GM21529 (cell line): Measurements from ENCODE around the gene ZNF503.

Experiments
- ATAC-seq: cut with Tn5 transposase; IDR thresholded peaks from one replicate; pipeline ENCODE4 v1.9.1; 2021; ENCODE audit not compliant: unreplicated experiment

ZNF503 gene

DNA sequence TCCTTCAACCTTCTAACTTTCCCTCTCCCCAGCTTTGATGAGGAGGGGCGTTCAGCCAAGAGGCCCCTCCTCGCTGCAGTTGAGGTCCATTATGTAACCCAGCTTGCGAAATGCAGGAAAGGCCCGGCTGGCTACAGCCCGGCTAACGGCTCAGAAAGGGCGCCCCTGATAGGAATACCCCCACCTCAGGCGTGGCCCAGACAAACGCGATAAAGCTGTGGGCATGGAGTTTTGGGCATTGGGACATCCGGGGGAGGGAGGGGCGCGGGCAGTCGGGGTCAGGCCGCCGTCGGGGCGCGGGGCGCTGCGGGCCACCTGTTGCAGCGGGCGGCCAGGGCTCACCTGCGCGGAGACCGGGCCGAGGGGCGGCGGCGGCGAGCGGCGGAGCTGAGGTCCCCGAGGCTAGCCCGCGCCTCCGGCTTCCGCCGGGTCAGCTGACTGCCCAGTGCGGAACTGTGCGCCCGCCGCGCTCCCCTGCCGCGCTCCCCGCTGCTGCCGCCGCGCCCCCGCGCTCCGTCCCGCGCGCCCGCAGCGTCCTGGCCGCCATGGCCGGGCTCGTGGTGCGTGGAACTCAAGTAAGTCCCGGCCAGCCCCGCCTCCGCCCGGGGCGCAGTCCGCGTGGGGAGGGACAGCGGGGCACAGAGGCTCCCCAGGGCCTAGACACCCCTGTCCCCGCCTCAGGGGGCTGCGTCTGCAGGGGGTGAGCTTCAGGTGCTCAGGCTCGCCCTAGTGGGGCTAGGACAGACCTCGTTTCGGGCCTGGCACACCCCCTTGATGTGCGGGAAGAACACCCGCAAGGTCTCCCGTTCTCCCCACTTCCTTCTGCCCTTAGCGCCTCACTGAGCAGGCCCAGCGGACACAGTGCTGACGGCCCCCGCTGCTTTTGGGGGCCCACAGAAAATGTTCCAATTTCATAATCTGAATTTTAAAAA lies 29.9 kb upstream of the ZNF503 start, which contains the start of gene LRMDA:
Gene LRMDA (plus strand): TSS at position 445 of the 932 bp plus-strand sequence.
- ATAC-seq = no peak

GRCh38 chr10:75430000-75430763 lies 28.6 kb upstream of the ZNF503 start:
- no peak for ATAC-seq

DNA sequence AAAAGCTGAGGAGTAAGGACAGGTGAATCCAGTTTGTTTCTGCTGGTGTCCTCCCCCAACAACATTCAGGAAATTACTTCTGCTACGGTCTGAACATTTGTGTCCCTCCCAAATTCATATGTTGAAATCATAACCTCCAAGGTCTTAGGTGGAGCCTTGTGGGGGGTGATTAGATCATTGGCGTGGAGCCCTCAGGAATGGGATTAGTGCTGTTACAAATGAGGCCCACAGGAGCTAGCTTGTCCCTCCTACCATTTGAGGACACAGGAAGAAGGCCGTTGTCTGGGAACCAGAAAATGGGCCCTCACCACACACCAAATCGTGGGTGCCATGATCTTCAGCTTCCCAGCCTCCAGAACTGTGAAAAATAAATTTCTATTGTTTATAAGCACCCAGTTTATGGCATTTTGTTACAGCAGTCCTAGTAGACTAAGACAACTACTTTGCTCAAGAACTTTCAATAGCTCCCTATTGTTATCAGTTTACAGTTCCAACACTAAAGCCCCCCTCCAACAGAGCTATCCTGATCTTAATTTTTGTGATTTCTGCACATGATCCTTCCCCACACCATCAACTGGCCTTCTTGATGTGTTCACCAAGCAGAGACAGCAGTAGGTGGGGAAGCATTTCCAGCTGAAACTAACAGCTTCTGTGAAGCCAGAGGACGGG lies 27.7 kb upstream of the ZNF503 start:
- no peak for ATAC-seq

DNA sequence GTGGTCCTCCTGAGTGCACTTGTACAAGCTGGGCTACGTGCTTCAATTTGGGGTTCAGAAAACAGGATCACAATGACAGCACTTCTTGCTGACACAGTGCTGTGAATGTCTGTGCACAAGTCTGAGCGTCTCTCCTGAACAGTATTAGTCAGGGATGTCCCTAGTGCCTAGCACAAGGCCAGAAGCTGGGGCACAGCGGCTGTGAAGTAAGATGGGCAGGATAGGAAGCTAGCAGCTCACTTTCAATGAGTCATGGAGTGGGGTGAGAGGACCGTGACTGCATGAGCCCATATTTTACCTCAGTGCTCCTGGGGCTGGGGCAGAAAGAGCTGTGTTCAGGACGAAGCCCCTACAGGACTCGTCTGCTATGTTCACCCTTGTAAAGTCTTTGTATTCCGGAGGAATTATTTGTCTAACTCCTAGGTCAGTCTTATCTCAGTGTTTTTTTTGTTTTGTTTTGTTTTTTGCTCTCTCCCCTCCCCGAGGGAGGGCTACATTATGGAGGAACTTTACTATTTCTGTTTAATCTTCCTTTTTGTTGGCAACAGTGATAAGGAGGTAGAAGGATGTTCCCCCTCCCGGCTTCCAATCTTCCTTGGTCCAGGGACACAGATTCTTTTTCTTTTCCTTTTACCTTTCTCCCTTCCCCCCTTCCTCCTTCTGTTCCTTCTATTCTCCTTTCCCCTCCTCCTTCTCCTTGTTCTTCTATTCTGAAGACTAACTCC lies 27.0 kb upstream of the ZNF503 start:
- no peak for ATAC-seq

DNA sequence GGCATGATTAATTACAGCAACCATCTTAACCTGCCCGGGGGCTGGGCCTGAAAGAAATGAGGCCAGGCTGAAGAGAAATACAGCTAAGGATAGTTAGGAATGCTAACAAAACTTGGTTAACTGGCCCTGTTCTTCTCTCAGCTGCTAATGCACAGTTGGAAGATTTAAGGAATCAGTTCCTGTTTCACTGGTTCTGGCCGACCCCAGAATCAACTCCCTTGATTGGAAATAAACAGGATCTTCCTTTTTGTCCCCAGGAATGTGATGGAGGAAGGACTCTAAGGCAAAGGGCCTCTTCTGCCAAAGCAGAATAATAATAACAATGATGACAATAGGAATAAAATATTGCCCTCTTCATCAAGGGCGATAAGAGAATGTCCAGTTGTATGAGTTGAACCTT lies 26.4 kb upstream of the ZNF503 start:
- ATAC-seq = no peak

GRCh38 chr10:75426880-75427279 lies 25.3 kb upstream of the ZNF503 start:
- no peak for ATAC-seq

- no peak for ATAC-seq
These were observed 23.9 kb upstream of the ZNF503 start for GRCh38 chr10:75425291-75426079.

GRCh38 chr10:75424571-75424970 lies 23.0 kb upstream of the ZNF503 start:
- ATAC-seq = no peak

DNA sequence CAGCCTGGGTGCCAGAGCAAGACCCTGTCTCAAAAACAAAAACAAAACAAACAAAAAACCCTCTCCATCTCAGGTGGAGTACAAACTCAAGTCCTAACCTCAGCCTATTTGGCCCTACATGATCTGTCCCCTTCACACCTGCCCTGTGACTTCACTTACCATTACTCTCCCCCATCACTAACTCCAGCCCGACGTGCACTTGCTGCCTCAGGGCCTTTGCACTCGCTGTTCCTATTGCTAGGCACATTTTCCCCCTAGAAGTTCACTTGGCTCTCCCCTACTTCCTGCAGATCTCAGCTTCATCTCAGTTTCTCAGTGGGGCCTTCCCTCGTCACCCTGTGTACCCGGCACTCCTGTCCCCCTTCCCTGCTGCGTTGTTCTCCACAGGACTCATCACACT lies 21.3 kb upstream of the ZNF503 start:
- ATAC-seq = no peak

- no peak for ATAC-seq
These were observed 17.1 kb upstream of the ZNF503 start for GRCh38 chr10:75418712-75419111.

GRCh38 chr10:75418293-75418692 lies 16.7 kb upstream of the ZNF503 start:
- no peak for ATAC-seq

- ATAC-seq = no peak
These were observed 16.0 kb upstream of the ZNF503 start for GRCh38 chr10:75417522-75417927.

DNA sequence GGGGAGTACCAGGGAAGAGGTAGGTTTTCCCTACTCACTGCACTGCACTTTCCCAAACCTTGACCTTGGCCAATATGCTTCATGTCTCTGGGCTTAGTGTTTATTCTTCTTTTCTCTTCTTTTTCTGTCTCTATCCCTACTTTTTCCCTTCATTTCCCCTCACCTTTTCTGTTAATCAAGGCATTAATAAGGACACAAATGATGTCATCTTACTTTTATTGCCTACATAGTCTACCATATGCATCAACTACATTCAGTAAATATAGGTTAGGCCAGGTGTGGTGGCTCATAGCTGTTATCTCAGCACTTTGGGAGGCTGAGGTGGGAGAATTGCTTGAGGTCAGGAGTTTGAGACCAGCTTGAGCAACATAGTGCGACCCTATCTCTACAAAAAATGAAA lies 13.0 kb upstream of the ZNF503 start:
- ATAC-seq = no peak

DNA sequence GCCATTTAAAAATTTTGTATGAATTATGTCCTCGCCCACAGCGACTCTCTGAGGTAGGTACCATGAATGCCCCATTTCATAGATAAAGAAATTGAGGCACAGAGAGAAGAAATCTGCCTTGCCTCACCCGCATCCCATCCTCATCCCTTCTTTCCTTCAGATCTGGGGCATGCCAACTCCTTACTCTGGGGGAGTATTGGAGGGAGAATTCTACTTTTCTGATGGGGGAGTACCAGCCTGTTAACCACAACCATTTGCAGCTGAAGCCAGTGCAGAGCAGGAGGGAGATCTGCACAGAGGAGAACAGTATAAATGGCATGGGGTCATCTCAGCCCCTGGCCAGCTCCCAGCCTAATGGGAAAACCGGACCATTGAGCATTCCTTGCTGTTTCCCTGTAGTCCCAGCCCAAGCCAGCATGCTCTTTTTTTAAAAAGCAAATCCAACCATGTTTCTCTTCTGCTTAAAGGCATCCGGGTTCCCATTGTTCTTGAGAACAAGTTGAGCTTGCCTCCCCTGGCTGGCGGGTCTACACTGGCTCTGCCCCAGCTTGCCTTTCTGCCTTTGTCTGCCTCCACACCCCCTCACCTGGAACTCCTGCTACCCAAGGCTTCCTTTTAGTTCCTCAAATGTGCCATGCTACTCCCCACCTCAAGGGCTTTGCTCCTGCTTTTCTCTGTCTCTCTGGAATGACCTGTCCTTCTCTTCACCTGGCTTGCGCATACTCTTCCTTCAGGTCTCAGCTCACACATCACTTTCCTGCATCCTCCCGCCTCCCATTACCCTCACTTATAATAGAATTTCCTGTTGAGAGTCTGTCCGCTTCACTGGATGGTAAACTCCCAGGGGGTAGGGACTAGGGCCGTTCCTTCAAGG lies 8.8 kb upstream of the ZNF503 start:
- ATAC-seq = no peak

- no peak for ATAC-seq
These were observed 7.6 kb upstream of the ZNF503 start for GRCh38 chr10:75408911-75409885.

- ATAC-seq = no peak
These were observed 6.9 kb upstream of the ZNF503 start for GRCh38 chr10:75408509-75408875.

DNA sequence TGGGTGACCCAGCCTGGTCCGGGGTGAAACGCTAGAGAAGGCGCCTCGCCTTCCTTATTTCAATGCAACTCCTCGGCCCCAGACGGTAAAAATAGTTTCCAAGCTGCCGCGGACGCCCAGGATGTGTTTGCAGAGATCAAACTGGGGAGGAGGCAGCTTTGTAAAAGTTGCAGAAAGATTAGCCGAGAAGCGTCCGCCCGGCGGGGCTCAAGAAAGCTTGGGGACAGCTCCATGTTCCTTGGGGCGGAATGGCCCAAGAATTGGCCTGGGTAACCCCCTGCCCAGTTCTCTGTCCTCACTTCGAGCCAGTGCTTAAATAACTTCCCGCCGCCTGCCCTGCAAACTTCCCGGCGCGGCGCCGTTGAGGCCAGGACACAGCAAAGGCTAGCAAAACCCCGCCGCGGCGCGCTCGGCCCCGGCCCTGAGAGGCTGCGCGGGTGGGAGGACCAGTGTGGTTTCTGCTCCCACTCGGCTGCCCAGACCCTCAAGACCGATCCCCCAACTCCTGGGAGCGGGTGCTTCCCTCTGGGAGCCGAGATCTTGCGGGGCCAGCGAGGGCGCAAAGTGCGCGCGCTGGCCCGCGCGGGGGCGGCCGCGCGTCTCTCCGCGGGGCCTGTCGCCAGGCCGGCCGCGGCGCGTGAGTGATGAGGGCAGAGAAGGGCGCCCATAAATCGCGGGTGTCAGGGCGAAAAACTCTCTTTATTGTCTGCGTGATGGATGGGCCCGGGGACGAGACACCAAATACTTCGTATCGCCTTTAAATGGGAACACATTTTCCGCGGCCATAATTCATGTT lies 6.3 kb upstream of the ZNF503 start:
- no peak for ATAC-seq
